ENCODE data around the gene LANCL2. TPM values are rescaled to one million over a fixed set of nuclear protein-coding genes. Genes with fewer than 3 reads are reported as not detected.
A peak's percentile ranks its signal among the peaks of the same experiment; 100 is the strongest.

Gene LANCL2
- total and polyA plus RNA-seq, 9 of the 15 experiments (the other 6 are each of a cell fraction or from before 2014, with no cell fraction given) = 5.3 to 18.5 (median 13.5) TPM

GRCh38 chr7:55350281-55350680, 14.9 kb upstream of the LANCL2 start:
- ChIA-PET POLR2A (no interaction called here), CTCF (ENCODE audit: low intra/inter-chr PET ratio) (no interaction called here)
- WGBS (ENCODE audit: insufficient coverage, low coverage, missing lambda C conversion rate) = 0% methylated on average over 7 of the region's 7 CpGs
- no peak overlapping the region for H3K27ac ChIP-seq (ENCODE audit: extremely low read depth, low read depth, low read length)
- no peak overlapping the region for H3K9ac ChIP-seq (ENCODE audit: insufficient read depth in 1 of 2, low read depth in 2 of 2, low read length in 2 of 2)
- no peaks in the 10 kb centered on the region for H3K9me3 ChIP-seq (replicated peaks; ENCODE audit: control insufficient read depth, insufficient read depth, low read depth, low read length)
- in situ Hi-C loops (cut with MboI) = no loop called here
- ATAC-seq (no peak), DNase-seq (ENCODE audit: extremely low read depth in 1 of 4, low spot score in 3 of 4) (no peak), FAIRE-seq (no peak)
- TF ChIP-seq PYGO2 (tag; IDR thresholded peaks at IDR 0.05) (0 out of 2 replicates have a peak, but pooled peaks have one; percentile 10), MITF (IDR thresholded peaks at IDR 0.05) (no peak), NKRF (IDR thresholded peaks at IDR 0.05; ENCODE audit: borderline replicate concordance) (no peak), NELFE (IDR thresholded peaks at IDR 0.05; ENCODE audit: insufficient read depth, insufficient read length) (no peak), MXI1 (IDR thresholded peaks at IDR 0.05; ENCODE audit: low read depth, low read length) (no peak), RAD51 (IDR thresholded peaks at IDR 0.05; ENCODE audit: borderline replicate concordance, low read depth) (no peak)
- no TSS peak for BruUV-seq (replicated peaks)
- no peak overlapping the region for H3K4me2 ChIP-seq (ENCODE audit: insufficient read depth, low read length)
- no peak overlapping the region for H2AFZ ChIP-seq (ENCODE audit: low read depth, low read length)
- H3K4me3 ChIP-seq = no peak overlapping the region
- peaks cover 2 to 7% of the 10 kb centered on the region in 2 experiments; a peak in 2 of 5 replicates for H3K27me3 ChIP-seq (ENCODE audit: control insufficient read depth in 2 of 2, insufficient read depth in 2 of 2, low read length in 2 of 2)
- H3K9me1 ChIP-seq (ENCODE audit: control insufficient read depth, insufficient read depth, low read length) = no peaks in the 10 kb centered on the region
- H3K4me1 ChIP-seq (replicated peaks in 1 of 2; ENCODE audit: control insufficient read depth in 2 of 2, insufficient read depth in 2 of 2, low read length in 2 of 2) = peaks cover 0 to 9% of the 10 kb centered on the region in 2 experiments; a peak in 1 of 5 replicates
- H4K20me1 ChIP-seq (replicated peaks; ENCODE audit: control insufficient read depth, insufficient read depth, low read length) = no peaks in the 10 kb centered on the region
- no peaks in the 10 kb centered on the region for H3K79me2 ChIP-seq (ENCODE audit: control insufficient read depth, insufficient read depth, low read length)
- no peaks in the 10 kb centered on the region for H3K36me3 ChIP-seq (ENCODE audit: control insufficient read depth, insufficient read depth, low read length)
- intact Hi-C loops (cut with micrococcal nuclease) = no loop called here
